Measurements from ENCODE around the gene FUBP3.
A peak's percentile ranks its signal among the peaks of the same experiment; 100 is the strongest.

Gene FUBP3

GRCh38 chr9:130662099-130662969 is 83.0 kb downstream of the FUBP3 start:
- DNase-seq (ENCODE audit: low spot score), result no peak

GRCh38 chr9:130662970-130663257 is 83.5 kb downstream of the FUBP3 start:
- no peak for DNase-seq (ENCODE audit: low spot score)

DNA sequence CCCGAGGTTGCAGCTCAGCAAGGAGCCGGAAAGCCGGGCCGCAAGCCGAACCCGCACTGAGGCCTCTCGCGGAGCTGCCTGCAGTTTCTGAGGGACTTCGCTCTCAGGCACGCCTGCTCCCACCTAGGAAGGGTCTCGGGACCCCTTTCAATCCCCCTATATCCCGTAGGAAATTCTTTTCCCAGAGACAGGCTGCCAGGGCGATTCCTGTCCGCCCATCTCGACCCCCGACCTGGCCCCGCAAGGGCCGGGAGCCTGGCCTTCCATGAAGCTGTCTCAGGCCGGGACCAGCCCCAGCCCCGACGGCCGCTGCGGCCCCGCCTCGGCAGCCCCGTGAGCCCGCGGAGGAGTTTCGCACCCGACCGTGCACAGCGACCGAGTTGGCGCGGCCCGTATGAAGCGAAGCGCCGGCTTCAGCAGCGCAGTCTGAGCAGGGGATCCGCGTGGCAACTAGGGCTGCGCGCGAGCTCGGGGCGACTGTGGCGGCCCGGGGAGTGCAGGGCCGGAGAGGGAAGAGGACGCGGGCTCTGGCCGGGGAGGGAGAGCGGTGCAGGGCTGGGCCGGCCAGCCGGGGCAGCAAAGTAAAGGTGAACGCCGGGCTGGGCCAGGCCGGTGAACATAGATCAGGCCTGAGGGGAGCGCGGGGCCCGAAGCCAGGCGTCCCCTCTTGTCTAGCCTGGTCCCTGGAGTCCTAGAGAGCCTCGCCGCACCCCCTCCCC is 84.0 kb downstream of the FUBP3 start:
- DNase-seq (ENCODE audit: low spot score), result peak; percentile 79

DNA sequence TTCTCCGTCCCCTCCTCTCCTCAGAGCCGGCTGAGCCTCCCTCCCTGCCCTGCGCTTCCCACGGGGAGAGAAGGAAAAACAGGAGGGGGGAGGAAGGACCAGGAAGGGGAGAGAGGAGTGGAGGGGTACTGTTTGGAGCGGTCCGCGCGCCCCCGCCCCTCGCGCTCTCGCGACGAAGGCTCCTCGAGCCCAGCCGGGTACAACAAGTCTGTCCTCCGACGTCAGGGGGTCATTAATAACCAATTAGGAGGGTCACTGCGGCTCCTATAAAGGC is 84.5 kb downstream of the FUBP3 start:
- DNase-seq (ENCODE audit: low spot score), result no peak

DNA sequence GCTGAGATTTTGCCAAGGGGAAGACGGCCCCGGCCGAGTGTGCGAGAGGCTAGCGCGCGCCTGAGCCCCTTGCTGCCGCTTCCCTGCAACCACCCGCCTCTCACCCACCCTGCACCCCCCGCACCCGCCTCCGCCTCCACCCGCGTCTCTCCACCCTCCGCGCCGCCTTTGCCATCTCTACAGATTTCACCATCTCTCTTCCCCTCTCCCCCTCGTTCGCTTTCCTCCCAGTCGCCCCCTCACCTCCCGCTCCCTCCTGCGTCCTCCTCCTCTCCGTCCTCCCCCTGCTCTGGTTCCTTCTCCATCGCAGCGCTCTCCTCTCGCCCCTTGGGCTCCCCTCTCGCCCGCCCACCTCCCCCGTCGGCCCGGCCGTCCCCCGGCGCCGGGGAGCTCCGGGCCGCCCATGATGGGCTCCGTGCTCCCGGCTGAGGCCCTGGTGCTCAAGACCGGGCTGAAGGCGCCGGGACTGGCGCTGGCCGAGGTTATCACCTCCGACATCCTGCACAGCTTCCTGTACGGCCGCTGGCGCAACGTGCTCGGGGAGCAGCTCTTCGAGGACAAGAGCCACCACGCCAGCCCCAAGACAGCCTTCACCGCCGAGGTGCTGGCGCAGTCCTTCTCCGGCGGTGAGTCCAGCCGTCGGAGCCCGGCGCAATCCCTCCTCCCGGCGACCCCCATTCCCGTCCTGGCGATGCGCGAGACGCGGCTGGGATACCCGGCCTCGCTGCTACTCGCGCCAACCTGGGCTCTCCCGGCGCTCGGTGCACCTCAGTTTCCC is 85.1 kb downstream of the FUBP3 start, which contains the start of gene PRDM12:
Gene PRDM12 (plus strand): TSS at position 344 of the 778 bp plus-strand sequence. CDS start 60 bp downstream, at position 404.
- no peak for DNase-seq (ENCODE audit: low spot score)

DNA sequence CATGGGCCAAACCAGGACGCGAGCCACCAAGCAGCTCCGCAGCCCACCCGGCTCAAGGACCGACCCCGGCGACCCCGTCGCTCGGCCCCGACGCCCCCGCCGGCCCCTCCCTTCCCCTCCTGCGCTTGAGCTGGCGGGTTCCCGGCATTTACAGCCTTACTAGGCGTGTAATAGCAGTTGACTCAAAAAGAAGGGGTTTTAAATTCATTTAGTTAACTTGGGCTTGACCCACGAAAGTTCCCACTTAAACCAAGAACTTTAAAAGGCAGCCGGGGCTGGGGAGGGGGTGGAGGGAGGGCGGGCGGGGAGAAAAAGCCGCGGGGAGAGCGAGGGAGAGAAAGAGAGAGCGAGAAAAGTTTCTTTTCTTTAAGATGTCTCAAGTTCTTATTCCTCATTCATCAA is 85.7 kb downstream of the FUBP3 start:
- no peak for DNase-seq (ENCODE audit: low spot score)

DNA sequence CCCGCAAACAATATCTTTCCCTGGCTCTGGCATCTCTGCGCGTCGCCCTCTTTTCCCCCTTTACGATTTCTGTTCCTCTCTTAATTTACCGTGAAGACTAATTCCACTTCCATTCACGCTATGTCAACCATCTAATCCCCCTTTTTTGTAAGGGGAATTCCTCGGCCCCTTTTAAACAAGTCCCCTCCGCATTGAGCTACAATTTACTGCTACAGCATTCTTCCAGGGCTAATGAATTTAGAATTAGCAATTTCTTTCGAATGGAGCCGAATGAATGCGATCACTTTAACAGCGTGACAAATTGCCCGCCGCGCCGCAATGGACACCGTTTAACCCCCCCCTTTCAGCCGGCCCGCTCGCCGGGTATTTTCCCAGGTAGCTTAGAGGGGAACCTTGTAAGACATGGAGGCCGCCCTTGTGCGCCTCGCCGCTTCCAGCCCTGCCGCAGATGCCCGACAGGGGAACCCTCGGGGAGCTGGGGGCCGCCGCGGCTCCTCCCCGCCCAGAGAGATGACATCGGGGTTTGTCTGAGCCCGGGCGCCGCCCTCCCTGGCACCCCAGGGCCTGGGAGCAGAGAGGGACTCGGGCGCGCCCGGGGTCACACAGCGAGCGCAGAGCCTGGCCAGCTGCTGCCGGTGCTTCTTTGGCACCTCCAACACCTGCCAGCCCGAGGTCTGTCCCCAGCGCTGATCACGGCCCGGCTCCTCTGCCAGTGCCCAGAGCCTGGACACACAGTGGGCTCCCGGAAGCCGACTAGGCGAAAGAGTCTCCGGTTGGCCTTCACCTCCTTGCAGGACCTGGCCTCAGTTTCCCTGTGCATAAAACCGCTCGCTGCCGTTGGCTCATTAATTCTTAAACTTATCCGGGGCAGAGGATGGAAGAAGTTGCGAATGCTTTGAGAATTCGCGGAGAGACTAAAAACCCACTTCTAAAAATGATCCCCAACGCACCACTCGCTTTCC is 86.3 kb downstream of the FUBP3 start:
- no peak for DNase-seq (ENCODE audit: low spot score)

GRCh38 chr9:130666393-130667119 is 87.2 kb downstream of the FUBP3 start:
- no peak for DNase-seq (ENCODE audit: low spot score)

GRCh38 chr9:130667120-130667435 is 87.7 kb downstream of the FUBP3 start:
- no peak for DNase-seq (ENCODE audit: low spot score)

DNA sequence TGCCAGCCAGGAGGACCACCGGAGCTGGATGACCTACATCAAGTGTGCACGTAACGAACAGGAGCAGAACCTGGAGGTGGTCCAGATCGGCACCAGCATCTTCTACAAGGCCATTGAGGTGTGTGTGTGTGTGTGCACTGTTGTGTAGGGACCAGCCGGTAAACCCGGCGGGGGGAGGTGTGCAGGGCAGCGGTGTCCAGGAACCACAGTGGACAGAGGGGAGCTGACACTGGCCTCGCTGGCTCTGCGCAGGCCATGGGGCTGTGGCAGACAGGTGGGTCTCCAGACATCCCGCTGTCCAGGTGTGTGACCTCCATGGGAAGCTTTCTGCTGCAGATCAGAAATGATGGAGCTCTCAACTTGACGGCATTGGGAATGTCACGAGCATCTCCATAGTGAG is 88.8 kb downstream of the FUBP3 start:
- DNase-seq (ENCODE audit: low spot score), result no peak

- DNase-seq (ENCODE audit: low spot score), result no peak
These were observed 89.3 kb downstream of the FUBP3 start for GRCh38 chr9:130668659-130669058.

DNA sequence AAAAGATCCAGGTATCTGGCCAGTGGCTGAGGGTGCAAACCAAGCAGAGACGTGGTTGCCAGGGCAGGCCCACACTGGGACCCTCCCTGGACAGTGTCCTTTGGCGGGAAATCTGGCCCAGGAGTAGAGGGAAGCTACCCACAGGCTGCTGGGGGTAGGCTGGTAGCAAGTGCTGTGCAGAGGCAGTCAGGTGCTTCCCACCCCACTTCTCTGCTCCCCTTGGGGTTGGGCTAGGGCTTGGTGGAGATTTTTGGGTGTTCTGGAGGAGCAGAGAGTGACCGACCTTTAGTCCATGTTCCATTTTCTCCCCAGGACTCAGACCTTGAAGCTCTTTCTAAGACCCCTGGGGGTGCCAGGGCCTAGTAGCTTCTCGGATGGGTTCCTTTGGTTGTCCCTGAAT is 90.6 kb downstream of the FUBP3 start:
- no peak for DNase-seq (ENCODE audit: low spot score)

- no peak for DNase-seq (ENCODE audit: low spot score)
These were observed 91.3 kb downstream of the FUBP3 start for GRCh38 chr9:130670644-130671043.

DNA sequence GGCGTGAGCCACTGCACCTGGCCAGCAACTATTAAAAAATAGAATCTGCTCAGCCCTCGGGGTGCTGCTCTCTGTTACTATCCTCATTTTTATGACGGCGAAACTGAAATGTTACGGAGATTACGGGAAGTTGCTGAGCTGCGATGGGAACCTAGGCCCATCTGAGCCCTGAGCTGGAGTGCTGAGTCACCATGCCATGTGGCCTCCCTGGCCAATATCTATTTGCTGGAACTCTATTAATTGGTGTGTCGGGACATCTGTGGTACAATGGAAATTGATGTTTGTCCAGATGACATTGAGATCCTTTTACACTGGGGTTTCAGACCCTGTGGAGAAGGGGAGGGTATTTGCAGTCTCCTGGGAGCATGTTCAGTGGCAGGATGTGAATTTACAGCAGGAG is 93.1 kb downstream of the FUBP3 start:
- DNase-seq (ENCODE audit: low spot score), result no peak

DNA sequence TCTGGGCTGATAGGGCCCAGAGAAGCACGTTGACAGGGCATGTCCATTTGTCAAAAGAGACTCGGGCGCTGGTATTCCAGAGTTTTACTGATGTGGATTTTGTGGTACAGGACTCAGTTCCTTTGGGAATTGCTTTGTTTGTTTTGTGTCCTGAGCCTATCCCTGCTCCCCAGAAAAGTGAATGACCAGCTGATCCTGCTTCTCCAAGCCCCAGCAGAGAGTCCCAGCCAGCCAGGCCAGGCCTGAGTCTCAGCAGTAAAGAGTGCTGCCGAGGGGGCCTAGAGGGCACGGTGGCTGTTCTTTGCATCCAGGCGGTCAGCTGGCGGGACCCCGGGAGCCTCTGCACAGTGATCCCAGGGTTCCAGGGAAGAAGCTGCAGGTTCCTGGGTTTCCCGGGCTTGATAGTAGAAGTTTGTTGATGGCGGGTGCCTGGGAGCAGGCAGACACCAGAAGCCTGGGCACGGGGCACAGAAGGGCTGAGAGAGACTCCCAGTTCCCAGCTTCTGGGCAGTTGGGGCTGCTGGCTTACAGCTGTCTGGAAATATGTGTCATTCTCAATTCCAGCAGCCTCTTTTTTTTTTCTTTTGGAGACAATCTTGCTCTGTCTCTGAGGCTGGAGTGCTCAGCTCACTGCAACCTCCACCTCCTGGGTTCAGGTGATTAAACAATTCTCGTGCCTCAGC is 93.7 kb downstream of the FUBP3 start:
- DNase-seq (ENCODE audit: low spot score), result no peak

DNA sequence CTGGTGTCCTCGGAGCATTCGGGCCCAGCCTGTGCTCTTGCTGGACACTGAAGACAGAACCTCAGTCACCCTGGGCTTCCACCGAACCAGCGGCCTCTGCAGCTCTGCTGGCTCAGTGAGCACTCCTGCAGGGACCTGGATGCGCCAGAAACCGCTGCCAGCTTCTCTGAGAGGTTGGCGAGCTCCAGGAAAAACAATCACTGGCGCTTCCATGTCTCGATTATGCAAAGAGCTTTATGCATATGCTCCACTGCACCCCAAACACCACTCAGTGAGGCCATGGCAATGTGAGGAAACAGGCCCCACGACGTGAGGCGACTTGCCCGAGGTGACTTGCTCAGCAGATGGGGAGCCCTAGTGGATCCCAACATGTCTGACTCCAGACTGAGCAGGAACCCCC is 96.0 kb downstream of the FUBP3 start:
- DNase-seq (ENCODE audit: low spot score), result no peak

GRCh38 chr9:130677252-130677651 is 97.9 kb downstream of the FUBP3 start:
- DNase-seq (ENCODE audit: low spot score), result no peak

DNA sequence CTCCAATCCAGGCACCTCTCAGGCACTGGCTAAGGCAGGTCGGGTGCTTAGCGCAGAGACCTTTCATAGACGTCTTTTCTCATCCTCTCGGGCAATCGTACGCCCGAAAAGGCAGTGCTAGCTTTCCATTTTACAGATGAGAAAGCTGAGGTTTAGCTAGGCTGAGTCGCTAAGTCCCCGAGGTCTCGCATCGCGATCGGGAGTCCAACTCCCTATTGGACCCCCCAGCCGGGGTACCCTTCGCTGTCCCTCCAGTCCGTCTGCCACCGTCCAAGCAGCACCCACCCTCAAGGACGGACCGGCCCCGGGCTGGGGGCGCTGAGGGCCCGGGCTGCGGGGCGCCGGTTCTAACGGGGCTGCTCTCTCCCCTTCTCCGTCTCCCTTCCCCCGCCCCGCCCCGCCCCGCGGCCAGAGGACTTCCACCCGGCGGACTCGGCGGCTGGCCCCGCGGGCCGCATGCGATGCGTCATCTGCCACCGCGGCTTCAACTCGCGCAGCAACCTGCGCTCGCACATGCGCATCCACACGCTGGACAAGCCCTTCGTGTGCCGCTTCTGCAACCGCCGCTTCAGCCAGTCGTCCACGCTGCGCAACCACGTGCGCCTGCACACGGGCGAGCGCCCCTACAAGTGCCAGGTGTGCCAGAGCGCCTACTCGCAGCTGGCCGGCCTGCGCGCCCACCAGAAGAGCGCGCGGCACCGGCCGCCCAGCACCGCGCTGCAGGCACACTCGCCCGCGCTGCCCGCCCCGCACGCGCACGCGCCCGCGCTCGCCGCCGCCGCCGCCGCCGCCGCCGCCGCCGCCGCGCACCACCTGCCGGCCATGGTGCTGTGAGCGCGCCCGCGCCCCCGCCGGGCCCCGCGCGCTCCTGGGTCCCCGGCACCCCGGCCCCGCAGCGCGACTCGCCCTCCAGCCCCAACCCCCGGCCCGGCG is 101.7 kb downstream of the FUBP3 start:
- peak; percentile 97 for DNase-seq (ENCODE audit: low spot score)

GRCh38 chr9:130681769-130682420 is 102.5 kb downstream of the FUBP3 start:
- peak; percentile 71 for DNase-seq (ENCODE audit: low spot score)

Data from HuH-7.5 (cell line).